Measurements from ENCODE around the gene PCBP3. TPM values are rescaled to one million over a fixed set of nuclear protein-coding genes. Genes with fewer than 3 reads are reported as not detected.

PCBP3 gene
- polyA plus RNA-seq, 10 donors: 0.72 to 2.2 (median 1.2) TPM

DNA sequence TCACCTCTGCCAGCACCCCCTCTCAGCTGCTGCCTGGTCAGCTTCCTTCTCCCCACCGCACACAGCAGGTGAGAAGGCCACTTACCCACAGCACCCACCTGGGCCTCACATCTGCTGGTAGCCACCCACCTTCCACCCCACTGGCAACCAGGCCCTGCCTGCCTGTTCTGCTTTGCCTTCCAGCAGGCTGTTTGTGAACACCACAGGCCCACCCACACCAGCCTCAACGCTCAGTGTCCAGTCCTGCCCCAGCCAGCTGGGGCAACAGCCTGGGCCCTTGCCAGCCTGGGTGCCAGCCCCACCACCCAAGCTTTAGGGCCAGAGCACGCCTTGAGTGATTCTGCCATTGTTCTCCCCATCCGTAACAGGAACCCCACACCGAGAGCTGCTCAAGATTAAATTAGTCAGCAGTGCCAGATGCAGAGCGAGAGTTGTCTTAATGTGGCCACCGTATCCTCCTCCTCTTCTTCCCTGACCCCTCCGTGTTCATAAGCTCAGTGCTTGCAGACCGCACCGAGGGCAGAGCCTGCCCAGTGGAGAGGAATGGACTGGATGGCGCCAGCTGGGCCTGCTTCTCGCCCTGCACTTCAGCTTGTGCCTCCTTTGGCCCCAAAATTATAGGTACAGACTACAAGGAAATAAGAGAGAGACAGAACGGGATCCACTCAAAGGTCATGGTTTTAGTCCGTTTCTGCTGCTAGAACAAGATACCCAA lies 217.8 kb downstream of the PCBP3 start:
- no peak for DNase-seq

DNA sequence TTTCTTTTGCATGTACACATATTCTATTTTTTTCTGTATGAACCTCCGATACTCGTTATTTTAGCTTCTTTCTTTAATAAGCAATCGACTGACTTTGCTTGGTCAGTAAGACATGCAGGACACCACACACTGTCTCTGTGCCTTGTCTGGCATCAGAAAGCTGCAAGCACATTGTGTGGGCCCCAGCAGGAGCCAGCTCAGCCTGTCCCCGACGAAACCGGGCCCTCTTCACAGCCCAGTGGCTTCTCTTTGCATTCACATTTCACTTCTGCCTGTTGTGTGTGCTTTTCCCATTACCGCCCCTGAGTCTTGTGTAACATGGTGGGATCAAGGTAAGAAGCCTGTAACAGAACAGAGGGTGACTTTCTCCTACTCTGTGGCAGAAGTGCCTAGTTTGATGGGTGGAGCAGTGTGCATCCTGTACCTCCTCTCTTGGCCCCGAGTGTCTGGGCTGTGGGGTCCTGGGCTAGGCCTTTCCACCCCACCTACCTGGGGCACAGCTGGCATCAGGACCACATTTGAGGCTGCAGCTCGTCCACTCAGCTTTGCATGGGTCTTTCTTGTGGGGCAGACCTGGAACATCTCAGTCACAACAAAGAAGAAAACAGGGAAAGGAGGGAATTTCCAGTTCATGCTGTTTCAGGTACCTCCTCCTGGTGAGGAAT lies 219.2 kb downstream of the PCBP3 start:
- no peak for DNase-seq

DNA sequence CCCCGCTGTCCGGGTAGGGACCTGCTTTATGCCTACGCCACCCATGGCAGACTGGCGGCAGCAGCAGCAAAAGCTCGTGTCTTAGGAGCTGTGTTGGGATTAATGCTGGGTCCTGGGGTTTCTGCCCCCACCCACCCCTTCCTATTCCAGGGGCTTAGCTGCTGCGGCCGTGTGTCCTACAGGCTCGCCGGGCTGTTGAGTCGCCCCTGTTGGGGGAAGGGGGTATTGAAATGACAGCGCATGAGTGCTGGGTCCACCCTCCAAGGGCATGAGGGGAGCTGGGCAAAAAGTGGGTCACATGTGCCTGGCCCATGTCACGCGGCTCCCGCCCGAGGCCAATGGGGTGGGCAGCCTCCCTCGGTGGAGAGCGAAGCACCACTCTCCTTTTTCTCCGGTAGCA lies 219.7 kb downstream of the PCBP3 start:
- DNase-seq: no peak

DNA sequence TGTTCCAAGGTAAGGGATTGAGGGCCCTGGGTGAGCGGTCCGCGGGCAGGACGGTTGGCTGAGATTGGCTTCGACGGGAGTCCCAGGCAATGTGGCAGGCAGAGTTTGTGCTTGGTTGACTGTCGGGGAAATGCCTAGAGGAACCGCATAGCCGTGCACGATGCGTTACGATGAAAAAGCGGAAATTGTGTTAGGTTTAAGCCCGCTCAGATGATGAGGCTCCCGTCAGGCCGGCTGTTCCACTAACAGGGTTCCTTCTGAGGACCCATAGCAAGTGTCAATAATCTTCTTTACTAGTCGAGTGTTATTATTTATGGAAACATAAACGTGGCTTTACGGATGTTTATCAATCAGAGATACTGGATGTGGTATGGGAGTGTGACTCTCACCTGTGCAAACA lies 220.2 kb downstream of the PCBP3 start:
- DNase-seq: no peak

DNA sequence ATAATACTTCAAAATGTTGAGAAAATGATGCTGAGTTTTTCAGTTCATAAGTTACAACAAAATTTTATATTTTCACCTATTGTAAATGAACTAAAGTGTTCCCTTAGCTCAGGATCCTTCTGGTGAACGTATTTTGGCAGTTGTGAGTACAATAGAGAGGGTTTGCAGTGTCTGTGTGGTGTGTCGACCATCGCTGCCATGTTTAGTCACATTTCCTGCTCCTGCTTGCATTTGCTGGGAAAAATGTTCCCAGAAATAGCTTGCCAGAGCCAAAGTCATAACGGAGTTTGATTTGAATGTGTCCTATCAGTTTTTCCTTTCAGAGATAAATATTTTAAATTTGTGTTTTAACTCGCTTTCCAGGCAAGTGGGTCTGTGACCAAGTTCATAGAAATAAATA lies 220.9 kb downstream of the PCBP3 start:
- DNase-seq: no peak

DNA sequence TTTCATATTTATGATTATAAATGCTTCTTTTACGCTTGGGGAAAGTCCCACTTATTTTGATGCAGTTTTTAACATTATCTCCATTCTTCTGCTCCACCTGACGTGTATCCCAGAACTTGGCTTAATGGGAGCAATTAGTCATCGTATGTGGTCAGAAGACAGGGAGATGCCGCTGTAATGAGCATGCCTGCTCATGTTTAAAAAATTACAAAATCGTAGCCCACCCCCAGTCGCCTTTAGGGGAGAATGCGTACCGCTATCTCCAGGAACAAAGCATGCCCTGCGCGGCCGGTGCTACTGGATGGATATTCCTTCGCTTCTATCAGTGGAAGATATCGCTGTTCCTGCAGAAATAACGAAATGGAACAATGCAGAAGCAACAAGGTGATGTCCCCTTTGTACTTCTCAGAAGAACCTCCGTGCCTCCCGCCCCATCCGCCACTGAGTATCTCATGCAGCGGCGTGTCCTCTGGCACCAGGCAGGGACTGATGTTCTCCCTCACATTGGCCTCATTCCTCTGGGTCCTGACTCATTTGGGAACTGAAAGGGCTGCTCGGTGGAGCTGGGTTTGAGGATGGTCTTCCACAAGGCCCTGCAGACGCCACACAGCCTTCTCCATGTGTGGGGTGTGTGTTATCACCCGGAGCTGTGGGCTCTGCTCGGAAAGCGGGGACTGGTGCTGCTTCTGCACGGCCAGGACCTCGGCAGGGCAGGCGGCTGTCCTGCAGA lies 221.7 kb downstream of the PCBP3 start:
- peak in 1 of 3 donors; percentile 85 for DNase-seq

DNA sequence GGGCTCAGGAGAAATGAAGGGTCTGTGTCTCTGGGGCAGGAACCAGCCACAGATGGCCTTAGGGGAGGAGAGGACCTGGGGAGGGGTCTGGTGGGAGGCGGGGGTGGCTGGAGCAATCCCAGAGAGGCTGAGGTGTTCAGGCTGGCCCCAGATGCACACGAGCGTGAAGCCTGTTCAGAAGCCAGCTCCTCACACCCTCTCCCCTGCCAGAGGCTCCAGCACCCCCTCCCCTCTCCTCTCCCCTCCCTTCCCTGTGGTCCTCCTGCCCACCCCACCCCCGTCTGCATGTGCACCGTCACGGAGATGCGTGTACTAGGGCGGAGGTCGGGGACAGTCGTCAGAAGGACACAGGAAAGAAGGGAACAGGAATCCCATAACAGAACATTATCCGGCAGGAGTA lies 223.0 kb downstream of the PCBP3 start:
- DNase-seq: no peak

DNA sequence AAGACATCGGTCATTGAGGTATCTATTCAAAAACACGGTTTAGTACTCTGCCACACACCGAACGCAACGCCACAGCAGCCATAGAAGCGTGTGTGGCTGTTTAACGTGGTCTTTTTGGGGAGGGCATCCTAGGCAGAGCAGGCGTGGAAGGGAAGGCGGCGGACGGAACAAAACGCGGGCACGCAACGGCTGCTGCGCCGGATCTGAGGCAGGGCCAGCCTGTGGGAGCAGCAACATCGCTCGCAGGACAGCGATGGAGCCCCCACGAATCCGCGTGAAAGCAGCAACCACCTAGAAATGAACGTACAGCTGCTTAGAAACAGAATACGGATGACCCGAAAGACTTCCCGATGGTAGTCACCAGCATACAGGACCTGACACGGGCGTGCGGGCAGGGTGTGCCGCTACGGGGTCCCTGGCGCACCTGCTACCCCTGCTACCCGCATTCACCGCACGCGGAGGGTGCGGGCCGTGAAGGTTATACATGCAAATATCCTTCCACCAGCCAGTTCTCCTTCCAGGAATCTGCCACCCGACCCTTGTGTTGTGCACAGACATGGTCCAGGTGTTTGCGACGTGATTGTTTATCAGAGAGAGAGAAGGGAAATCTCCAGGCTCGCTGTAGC lies 223.6 kb downstream of the PCBP3 start:
- no peak for DNase-seq

DNA sequence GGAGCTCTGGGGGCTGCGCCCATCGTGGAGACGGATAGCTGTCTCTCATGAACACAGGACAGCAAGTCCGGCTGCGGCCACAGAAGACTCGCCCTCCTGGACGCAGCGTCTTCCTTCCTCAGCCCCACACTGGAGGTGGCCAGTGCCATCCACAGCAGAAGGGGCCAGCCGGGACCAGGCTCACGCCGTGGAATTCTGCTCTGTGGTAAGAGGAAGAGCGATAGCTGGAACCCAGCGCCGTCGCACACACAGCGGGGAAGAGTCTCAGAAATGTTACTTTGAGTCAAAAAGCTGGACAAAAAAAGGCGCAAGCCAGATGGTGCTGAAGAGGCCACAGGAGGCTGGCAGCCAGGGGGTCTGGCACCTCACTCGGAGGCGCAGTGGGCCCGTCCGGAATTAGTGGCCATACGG lies 224.2 kb downstream of the PCBP3 start:
- no peak for DNase-seq

DNA sequence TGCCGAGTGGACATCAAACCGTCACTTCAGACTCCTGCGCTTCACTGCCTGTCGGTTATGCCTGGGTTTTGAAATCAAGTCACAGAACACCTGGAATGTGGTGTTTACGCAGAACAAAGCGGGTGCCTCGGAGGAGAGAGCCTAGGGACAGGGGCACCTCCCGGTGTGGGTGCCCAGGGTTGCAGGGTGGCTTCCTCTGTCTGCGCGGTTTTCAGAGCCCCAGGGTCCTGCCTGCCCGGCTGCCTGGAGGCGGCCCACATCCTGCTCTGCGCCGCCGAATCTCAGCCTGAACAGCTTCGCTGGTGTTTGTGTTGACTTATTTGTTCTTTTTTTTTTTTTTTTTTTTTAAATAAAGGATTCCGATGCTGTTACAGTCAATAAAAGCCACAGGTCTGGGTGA lies 224.6 kb downstream of the PCBP3 start:
- DNase-seq: no peak

DNA sequence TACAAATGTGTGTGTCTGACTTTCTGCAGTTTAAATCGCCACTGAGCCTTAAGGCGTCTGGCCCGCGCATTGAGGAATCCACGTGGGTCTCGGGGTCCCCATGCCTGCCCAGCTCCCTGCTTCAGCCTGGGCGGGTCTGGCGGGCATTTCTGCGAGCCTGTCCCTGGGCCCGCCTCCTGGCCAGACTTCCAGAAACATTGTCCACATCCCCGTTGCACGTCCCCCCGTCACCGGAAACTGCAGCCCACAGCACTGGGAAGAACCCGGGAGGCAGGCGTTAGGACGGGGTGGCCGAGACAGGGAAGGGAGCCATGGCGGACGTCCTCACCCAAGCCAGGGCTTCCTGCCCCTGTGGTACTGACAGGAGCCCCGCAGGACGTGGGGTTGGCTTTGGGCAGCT lies 225.0 kb downstream of the PCBP3 start:
- DNase-seq: no peak

DNA sequence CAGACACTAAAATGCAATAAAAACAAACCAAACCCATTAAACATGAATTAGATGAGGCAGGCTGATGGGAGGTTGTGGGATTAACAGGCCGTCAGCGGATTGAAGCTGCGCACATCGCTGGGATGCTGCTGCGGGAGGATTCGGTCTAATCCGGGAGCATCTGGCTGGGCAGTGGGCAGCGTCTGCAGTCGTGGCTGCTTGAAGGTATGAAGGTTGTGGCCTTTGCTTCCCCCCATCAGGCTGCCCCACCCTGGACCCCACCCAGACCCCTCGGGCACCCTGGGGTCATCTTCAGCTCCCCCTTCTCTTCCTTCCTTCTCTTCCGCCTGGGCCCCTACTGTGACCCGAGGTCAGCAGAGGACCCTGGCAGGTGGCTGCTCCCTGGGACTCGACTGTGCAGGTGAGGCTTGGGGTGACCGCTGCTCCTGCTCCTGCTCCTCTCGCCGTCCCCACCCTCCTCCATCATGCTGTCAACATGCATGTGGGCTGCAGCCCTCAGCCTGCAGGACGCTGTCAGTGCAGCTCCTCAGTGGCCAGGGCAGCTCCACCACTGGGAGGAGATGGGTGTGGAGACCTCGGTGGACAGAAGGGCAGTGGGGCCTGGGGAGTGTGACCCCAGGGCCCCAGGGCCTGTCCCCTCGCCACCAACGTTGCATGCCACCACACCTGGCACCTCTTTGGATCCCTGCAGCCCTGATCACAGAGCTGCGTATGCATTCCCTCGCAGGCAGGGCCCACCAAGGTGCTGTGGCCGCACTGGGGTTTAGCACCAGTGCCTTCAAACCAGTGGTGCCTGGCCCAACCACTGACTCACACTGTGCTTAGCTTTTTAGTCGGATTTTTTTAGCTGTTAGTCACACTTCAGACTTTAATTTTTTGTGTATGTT lies 225.8 kb downstream of the PCBP3 start:
- DNase-seq: no peak

DNA sequence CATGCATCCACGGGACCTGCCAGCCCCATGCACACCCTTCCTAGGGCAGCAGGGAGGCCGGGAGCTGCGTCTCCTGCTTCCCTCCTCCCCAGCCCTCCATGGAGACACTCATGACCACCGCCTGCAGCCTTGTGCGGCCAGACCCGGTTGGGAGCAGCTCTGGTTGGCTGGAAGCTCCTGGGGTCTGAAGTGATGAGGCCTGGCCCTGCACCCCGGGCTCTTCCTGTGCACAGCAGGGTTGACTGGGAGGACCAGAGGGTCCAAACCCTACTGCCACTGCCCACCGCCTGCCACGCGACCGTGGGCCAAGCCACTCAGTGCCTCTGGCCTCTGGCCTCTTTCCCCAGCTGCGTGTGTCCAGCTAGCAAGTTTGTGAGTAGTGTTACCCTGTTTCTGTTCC lies 226.9 kb downstream of the PCBP3 start:
- DNase-seq: no peak

DNA sequence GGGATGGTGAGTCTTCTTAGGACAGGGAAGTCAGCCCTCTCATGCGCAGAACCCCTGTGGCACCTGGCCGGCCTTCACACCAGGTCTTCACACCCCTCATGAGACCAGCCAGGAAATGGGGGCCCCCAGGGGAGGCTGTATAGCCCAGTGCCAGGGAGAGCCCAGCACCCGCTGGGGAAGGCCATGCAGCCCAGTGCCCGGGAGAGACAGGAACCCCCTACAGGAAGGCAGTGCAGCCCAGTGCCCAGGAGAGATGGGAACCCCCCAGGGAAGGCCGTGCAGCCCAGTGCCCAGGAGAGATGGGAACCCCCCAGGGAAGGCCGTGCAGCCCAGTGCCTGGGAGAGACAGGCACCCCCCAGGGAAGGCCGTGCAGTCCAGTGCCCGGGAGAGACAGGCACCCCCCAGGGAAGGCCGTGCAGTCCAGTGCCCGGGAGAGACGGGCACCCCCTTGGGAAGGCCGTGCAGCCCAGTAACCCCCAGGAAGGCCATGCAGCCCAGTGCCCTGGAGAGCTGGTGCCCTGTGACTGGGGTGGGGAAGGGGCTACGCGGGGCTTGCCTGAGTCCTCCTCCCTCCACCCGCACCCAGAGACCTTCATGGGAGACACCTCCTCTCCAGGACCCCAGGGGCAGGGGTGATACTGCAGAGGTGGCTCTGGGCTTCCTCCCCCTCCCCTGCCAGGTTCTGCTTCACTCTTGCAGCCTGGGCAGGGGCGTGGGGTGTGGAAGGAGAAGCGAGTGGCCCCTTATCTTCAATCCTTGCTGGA lies 227.5 kb downstream of the PCBP3 start:
- no peak for DNase-seq

DNA sequence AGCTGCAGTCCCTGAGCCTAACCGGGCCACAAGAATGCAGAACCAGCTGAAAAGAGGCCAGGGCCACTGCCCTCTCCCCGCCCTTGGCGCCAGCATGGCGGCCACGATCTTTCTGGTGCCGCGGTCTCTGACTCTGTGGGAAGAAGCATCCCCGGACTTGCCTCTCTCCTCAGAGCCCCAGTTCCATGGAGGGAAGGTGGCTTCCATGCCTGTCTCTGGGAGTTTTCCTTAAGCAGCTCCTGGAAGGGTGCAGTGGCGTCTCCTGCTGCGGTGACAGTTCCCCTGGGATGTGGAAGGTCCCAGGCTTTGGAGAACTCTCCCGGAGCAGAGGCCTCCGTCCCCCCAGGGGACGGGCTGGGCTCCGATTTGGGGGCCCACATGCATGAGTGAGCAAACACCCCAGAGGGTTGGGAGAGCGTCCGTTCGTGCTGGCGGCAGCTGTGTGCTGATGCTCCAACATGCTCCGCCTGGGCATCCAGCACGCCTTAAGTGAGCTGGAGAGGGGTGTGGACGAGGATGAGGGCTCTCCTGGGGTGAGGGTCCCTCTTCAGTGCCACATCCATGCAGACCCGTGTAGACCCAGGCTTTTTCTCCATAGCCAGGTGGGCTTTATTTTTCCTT lies 228.2 kb downstream of the PCBP3 start:
- no peak for DNase-seq

DNA sequence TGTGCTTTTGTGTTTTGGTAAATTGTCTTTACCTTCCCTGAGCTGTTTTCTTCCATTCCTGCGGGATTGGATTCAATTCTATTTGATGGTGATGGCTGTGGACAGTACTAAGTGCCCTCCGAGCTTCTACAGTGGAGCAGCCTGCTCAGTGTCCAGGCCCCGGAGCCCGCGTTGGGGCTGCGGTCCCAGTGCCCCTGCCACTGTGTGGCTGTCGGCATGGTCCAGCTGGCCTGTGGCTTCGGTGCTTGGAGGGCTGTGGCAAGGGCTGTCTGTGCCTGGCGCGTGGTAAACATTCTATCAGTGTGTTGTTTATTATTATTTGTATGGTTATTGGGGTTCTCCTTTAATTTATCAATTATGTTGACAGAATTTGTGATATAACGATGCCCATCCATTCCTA lies 228.9 kb downstream of the PCBP3 start:
- DNase-seq: no peak

DNA sequence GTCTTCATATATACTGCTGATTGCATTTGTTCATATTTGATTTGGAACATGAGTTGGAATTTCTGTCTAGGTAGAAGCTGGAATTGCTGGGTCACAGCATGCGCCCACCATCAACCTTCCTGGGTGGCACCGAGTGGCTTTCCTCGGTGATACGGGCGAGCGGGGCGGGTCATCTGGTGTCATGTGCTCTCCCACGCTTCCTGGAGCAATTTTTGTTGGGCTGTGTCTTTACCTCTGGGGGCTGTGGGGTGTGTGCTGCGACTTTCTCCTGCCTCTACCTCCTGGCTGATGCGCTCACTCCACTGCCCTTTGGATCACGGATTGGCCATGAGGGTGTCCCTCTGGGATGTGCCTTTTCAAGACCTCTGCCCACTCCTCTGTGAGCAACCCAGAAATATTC lies 229.4 kb downstream of the PCBP3 start:
- no peak for DNase-seq

DNA sequence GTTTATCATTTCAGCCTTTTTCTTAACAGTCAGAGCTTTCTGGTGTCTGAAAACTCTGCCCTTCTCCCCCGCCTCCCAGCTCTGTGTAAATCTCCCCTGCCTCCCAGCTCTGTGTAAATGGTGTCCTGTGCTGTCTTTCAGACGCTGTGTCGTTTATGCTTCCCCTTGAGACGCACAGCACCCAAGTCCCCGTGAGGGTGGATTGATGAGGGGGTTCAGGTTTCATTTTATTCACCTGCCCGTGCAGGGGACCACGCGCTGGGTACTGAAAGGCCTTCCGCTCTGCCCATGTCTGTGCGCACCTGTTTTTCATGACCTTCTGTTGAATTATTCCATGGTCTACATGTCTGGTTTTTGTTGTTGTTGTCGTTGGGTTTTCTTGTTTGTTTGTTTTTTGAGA lies 229.9 kb downstream of the PCBP3 start:
- no peak for DNase-seq

DNA sequence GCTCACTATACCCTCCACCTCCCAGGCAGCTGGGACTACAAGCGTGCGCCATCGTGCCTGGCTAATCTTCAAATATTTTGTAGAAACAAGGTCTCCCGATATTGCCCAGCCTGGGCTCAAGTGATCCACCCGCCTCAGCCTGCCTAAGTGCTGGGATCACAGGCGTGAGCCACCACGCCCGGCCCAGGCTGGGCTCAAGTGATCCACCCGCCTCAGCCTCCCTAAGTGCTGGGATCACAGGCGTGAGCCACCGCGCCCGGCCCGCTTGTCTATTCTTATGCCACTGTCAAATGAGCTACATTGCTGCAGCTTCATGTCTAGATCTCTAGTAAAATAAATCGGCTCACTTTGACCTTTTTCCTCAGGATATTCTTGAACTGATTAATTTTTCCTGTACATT lies 230.3 kb downstream of the PCBP3 start:
- no peak for DNase-seq

DNA sequence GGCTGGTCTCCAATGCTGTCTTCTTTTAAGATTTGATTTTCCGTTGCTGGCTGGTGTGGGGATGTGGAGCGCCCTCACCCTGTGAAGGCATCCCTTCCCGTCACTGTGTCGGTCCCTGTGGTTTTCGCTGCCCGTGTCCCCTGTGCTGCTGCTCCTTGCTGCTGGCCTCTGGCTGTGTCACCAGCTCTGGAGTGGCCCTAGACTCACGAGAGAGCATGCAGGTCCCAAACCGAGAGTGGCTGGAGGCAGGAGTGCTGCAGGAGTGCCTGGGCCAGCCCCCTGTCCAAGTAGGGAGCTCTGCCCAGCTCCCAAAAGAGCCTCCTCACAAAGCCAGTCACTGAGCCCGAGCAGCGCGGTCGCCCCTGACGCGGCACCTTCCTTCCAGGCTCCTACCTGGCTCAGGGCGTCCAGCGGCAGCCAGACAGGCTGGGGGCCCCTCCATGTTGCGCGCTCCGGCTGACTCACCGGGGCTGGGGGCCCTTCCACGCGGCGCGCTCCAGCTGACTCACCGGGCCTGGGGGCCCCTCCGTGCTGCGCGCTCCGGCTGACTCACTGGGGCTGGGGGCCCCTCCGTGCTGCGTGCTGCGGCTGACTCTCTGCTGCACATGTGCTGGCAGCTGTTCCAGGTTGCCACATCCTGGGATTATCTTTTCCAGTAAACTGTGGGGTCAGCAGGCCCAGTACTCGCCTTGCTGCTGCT lies 231.3 kb downstream of the PCBP3 start:
- peak; percentile 61 to 93 (median 85) for DNase-seq
